WTC11 (cell line): ENCODE results near the gene SURF1. TPM values are rescaled to one million over a fixed set of nuclear protein-coding genes. Genes with fewer than 3 reads are reported as not detected.

ENCODE experiments used
- ATAC-seq: fragments of 200-7000 bp; cut with Tn5 transposase; 2 replicates; pipeline ENCODE4 v1.10.0; 2021; ENCODE audit warnings: mild to moderate bottlenecking, moderate library complexity
- CTCF ChIA-PET: fragments of 300-600 bp; sonication (Branson Sonifier 250); formaldehyde crosslinking; loops from one replicate; lab custom pipeline; 2021; ENCODE audit warnings: antibody characterized with exemption; lab: Charles Lee
- POLR2A ChIA-PET: fragments of 350-600 bp; sonication (Branson Sonifier 250); formaldehyde crosslinking; loops from one replicate; lab custom pipeline; 2021; ENCODE audit warnings: antibody characterized with exemption; lab: Charles Lee
- DNase-seq: peaks from one replicate; pipeline ENCODE4 v3.0.0; 2021; ENCODE audit warnings: low spot score
- H3K27ac Mint-ChIP-seq: 2 replicates; pipeline ENCODE4 v1.8.0; 2021; ENCODE audit warnings: mixed read lengths
- H3K27me3 Mint-ChIP-seq: 2 replicates; pipeline ENCODE4 v1.8.0; 2021; ENCODE audit warnings: low read depth, mild to moderate bottlenecking, moderate library complexity, mixed read lengths
- H3K36me3 Mint-ChIP-seq: 2 replicates; pipeline ENCODE4 v1.8.0; 2021; ENCODE audit warnings: mixed read lengths
- H3K4me1 Mint-ChIP-seq: 2 replicates; pipeline ENCODE4 v1.8.0; 2022; ENCODE audit warnings: mixed read lengths
- H3K4me3 Mint-ChIP-seq: 2 replicates; pipeline ENCODE4 v1.8.0; 2021; ENCODE audit warnings: mild to moderate bottlenecking, moderate library complexity, mixed read lengths
- H3K9me3 Mint-ChIP-seq: 2 replicates; pipeline ENCODE4 v1.8.0; 2021; ENCODE audit warnings: mixed read lengths
- ATF1 ChIP-seq: sonication (generic); formaldehyde crosslinking; IDR thresholded peaks from 2 replicates; pipeline ENCODE4 v1.8.1; 2023; ENCODE audit warnings: mild to moderate bottlenecking, moderate library complexity, missing genetic modification reagents
- CBFB ChIP-seq: sonication (generic); formaldehyde crosslinking; IDR thresholded peaks from 2 replicates; pipeline ENCODE4 v1.8.1; 2022; ENCODE audit warnings: mild to moderate bottlenecking, low read depth, missing genetic modification reagents
- CREB1 ChIP-seq: sonication (generic); formaldehyde crosslinking; IDR thresholded peaks from 2 replicates; pipeline ENCODE4 v1.8.0; 2023; ENCODE audit warnings: mild to moderate bottlenecking, missing genetic modification reagents
- CTCF ChIP-seq: fragments of 200-600 bp; IDR thresholded peaks from 2 replicates; pipeline ENCODE4 v1.8.0; 2022; ENCODE audit warnings: antibody characterized with exemption
- EMX1 ChIP-seq: fragments of 250-450 bp; sonication (Bioruptor Pico); IDR thresholded peaks from 2 replicates; pipeline ENCODE4 v1.8.0; 2021; ENCODE audit warnings: mild to moderate bottlenecking
- ETV6 ChIP-seq: sonication (generic); formaldehyde crosslinking; IDR thresholded peaks from 2 replicates; pipeline ENCODE4 v1.8.1; 2022; ENCODE audit warnings: mild to moderate bottlenecking, missing genetic modification reagents
- FOXP4 ChIP-seq: sonication (generic); formaldehyde crosslinking; IDR thresholded peaks from 2 replicates; pipeline ENCODE4 v1.8.0; 2022; ENCODE audit warnings: mild to moderate bottlenecking, missing genetic modification reagents
- GTF2I ChIP-seq: fragments of 250-450 bp; sonication (Bioruptor Pico); conservative IDR thresholded peaks from 2 replicates; pipeline ENCODE4 v1.4.0; 2021; ENCODE audit warnings: mild to moderate bottlenecking
- MLX ChIP-seq: sonication (generic); formaldehyde crosslinking; IDR thresholded peaks from 2 replicates; pipeline ENCODE4 v1.8.1; 2023; ENCODE audit warnings: mild to moderate bottlenecking, missing genetic modification reagents, moderate library complexity
- MXD4 ChIP-seq: fragments of 250-450 bp; sonication (Bioruptor Pico); IDR thresholded peaks from 2 replicates; pipeline ENCODE4 v1.8.0; 2021; ENCODE audit warnings: mild to moderate bottlenecking, moderate library complexity, borderline replicate concordance
- NFYB ChIP-seq: sonication (generic); formaldehyde crosslinking; conservative IDR thresholded peaks from 2 replicates; pipeline ENCODE4 v1.8.0; 2022; ENCODE audit warnings: low read depth, missing genetic modification reagents
- NR3C1 ChIP-seq: sonication (generic); formaldehyde crosslinking; conservative IDR thresholded peaks from 2 replicates; pipeline ENCODE4 v1.8.1; 2023; ENCODE audit warnings: low read depth, mild to moderate bottlenecking, missing genetic modification reagents
- OVOL2 ChIP-seq: fragments of 250-450 bp; sonication (Bioruptor Pico); IDR thresholded peaks from 2 replicates; pipeline ENCODE4 v1.9.0; 2021; ENCODE audit warnings: mild to moderate bottlenecking, borderline replicate concordance
- PRRX2 ChIP-seq: fragments of 250-450 bp; sonication (Bioruptor Pico); IDR thresholded peaks from 2 replicates; pipeline ENCODE4 v1.8.0; 2021; ENCODE audit warnings: mild to moderate bottlenecking
- TCF7 ChIP-seq: sonication (generic); formaldehyde crosslinking; IDR thresholded peaks from 2 replicates; pipeline ENCODE4 v1.8.0; 2022; ENCODE audit warnings: mild to moderate bottlenecking, low read depth, missing genetic modification reagents, moderate library complexity
- TEAD4 ChIP-seq: sonication (generic); formaldehyde crosslinking; IDR thresholded peaks from 2 replicates; pipeline ENCODE4 v1.8.0; 2022; ENCODE audit warnings: mild to moderate bottlenecking, missing genetic modification reagents
- TP53 ChIP-seq: sonication (generic); formaldehyde crosslinking; IDR thresholded peaks from 2 replicates; pipeline ENCODE4 v1.8.1; 2023; ENCODE audit warnings: mild to moderate bottlenecking, missing genetic modification reagents
- USF1 ChIP-seq: sonication (generic); formaldehyde crosslinking; IDR thresholded peaks from 2 replicates; pipeline ENCODE4 v1.8.0; 2022; ENCODE audit warnings: mild to moderate bottlenecking, missing genetic modification reagents
- ZMAT4 ChIP-seq: fragments of 250-450 bp; sonication (Bioruptor Pico); IDR thresholded peaks from 2 replicates; pipeline ENCODE4 v1.9.0; 2021; ENCODE audit warnings: mild to moderate bottlenecking
- ZNF121 ChIP-seq: sonication (generic); formaldehyde crosslinking; IDR thresholded peaks from 2 replicates; pipeline ENCODE4 v1.8.0; 2023; ENCODE audit warnings: missing genetic modification reagents
- ZNF138 ChIP-seq: sonication (generic); formaldehyde crosslinking; conservative IDR thresholded peaks from 2 replicates; pipeline ENCODE4 v1.8.1; 2022; ENCODE audit warnings: mild to moderate bottlenecking, moderate library complexity, missing genetic modification reagents
- ZNF317 ChIP-seq: sonication (generic); formaldehyde crosslinking; IDR thresholded peaks from 2 replicates; pipeline ENCODE4 v1.8.1; 2023; ENCODE audit warnings: low read depth, mild to moderate bottlenecking, moderate library complexity, missing genetic modification reagents, borderline replicate concordance
- ZNF396 ChIP-seq: fragments of 250-450 bp; sonication (Bioruptor Pico); IDR thresholded peaks from 2 replicates; pipeline ENCODE4 v1.8.0; 2021; ENCODE audit warnings: mild to moderate bottlenecking, moderate library complexity, borderline replicate concordance
- ZNF416 ChIP-seq: fragments of 250-450 bp; sonication (Bioruptor Pico); IDR thresholded peaks from 2 replicates; pipeline ENCODE4 v1.9.0; 2021; ENCODE audit warnings: mild to moderate bottlenecking, inconsistent platforms
- total RNA-seq: library from RNA; stranded (reverse); gene quantifications from 3 replicates; pipeline ENCODE4 v1.2.3, GENCODE V29; 2021
- TF ChIP-seq, protein P1 (sequence below): fragments of 250-450 bp; sonication (Bioruptor Pico); IDR thresholded peaks from 2 replicates; pipeline ENCODE4 v1.8.0; 2021; ENCODE audit warnings: mild to moderate bottlenecking
- TF ChIP-seq, protein P2 (sequence below): sonication (generic); formaldehyde crosslinking; IDR thresholded peaks from 2 replicates; pipeline ENCODE4 v1.8.1; 2023; ENCODE audit warnings: mild to moderate bottlenecking, moderate library complexity, missing genetic modification reagents

Gene SURF1
- total RNA-seq, 1 experiment from 2014 or later = 33.3 TPM

- TF ChIP-seq FOXP4 (CRISPR knock-in tag) (no peak), ZNF396 (CRISPR knock-in tag) (no peak), ZMAT4 (CRISPR knock-in tag) (no peak), TEAD4 (CRISPR knock-in tag) (no peak), CREB1 (CRISPR knock-in tag) (peak; percentile 59), ZNF416 (CRISPR knock-in tag) (peak; percentile 59), MXD4 (no peak), NR3C1 (CRISPR knock-in tag) (no peak), TCF7 (no peak), ETV6 (0 out of 2 replicates have a peak, but pooled peaks have one; percentile 26), ZNF317 (no peak), ZNF121 (CRISPR knock-in tag) (no peak), USF1 (CRISPR knock-in tag) (no peak), TP53 (CRISPR knock-in tag) (no peak), EMX1 (CRISPR knock-in tag) (peak; percentile 81; the same call in 1 of the 2 replicates), CTCF (peak; percentile 43), PRRX2 (CRISPR knock-in tag) (0 out of 2 replicates have a peak, but pooled peaks have one; percentile 44)
- TF ChIP-seq, protein P1, sequence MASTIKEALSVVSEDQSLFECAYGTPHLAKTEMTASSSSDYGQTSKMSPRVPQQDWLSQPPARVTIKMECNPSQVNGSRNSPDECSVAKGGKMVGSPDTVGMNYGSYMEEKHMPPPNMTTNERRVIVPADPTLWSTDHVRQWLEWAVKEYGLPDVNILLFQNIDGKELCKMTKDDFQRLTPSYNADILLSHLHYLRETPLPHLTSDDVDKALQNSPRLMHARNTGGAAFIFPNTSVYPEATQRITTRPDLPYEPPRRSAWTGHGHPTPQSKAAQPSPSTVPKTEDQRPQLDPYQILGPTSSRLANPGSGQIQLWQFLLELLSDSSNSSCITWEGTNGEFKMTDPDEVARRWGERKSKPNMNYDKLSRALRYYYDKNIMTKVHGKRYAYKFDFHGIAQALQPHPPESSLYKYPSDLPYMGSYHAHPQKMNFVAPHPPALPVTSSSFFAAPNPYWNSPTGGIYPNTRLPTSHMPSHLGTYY (CRISPR knock-in tag) = no peak
- TF ChIP-seq, protein P2, sequence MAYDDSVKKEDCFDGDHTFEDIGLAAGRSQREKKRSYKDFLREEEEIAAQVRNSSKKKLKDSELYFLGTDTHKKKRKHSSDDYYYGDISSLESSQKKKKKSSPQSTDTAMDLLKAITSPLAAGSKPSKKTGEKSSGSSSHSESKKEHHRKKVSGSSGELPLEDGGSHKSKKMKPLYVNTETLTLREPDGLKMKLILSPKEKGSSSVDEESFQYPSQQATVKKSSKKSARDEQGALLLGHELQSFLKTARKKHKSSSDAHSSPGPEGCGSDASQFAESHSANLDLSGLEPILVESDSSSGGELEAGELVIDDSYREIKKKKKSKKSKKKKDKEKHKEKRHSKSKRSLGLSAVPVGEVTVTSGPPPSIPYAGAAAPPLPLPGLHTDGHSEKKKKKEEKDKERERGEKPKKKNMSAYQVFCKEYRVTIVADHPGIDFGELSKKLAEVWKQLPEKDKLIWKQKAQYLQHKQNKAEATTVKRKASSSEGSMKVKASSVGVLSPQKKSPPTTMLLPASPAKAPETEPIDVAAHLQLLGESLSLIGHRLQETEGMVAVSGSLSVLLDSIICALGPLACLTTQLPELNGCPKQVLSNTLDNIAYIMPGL = peak; percentile 57; the same call in 1 of the 2 replicates
These were observed 4.2 kb downstream of the SURF1 start (continued) for GRCh38 chr9:133351908-133352634.

DNA sequence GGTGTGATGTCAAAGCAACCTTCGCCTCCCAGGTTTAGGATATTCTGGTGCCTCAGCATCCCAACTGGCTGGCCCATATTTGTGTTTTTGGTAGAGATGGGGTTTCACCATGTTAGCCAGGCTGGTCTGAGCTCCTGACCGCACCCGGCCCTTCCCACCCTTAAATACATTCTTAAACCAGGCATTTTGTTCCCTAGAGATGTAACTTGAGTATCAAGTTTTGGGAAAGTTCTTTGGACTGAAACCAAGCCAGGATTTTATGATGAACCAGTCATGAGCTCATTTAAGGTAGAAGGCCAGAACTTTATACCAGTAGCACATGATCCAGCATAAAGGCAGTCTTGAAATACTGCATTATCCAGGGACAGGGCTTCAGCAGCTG, 4.8 kb downstream of the SURF1 start:
- peaks cover 46% of the 10 kb centered on the region for H3K36me3 Mint-ChIP-seq
- H3K27ac Mint-ChIP-seq = 0 out of 2 replicates have a peak overlapping the region, but pooled peaks have one; percentile 36
- H3K4me1 Mint-ChIP-seq = peaks cover 30% of the 10 kb centered on the region
- DNase-seq (no peak), ATAC-seq (no peak)
- ChIA-PET POLR2A (no interaction called here), CTCF (interaction anchor here (1.3 to 7.9 kb wide), 4 partner anchors 9 to 135 kb away, joined by 3 to 74 read pairs (median 6); no protein-coding TSS in a partner anchor)
- no peak for TF ChIP-seq NFYB (CRISPR knock-in tag)
- no peak for TF ChIP-seq ZNF396 (CRISPR knock-in tag)
- TF ChIP-seq PRRX2 (CRISPR knock-in tag) = no peak
- TF ChIP-seq GTF2I (CRISPR knock-in tag) = no peak
- no peak for TF ChIP-seq OVOL2 (CRISPR knock-in tag)
- no peak for TF ChIP-seq ZNF138 (CRISPR knock-in tag)
- TF ChIP-seq ETV6 = no peak
- TF ChIP-seq MLX (CRISPR knock-in tag) = no peak
- no peak for TF ChIP-seq CBFB (CRISPR knock-in tag)
- TF ChIP-seq ATF1 (CRISPR knock-in tag) = no peak
- no peaks in the 10 kb centered on the region; the same call in 1 of the 2 replicates for H3K27me3 Mint-ChIP-seq
- no peak overlapping the region for H3K4me3 Mint-ChIP-seq
- H3K9me3 Mint-ChIP-seq = no peaks in the 10 kb centered on the region
